Suprapubic skin (tissue), 4 donors: ENCODE results near the gene GALNT2. TPM values are rescaled to one million over a fixed set of nuclear protein-coding genes. Genes with fewer than 3 reads are reported as not detected.

Source experiments
- DNase-seq, 2 donors: peaks; one replicate each; pipeline ENCODE4 v3.0.0-alpha.2; 2019; ENCODE audit warnings: low spot score in 2 of 2
- H3K27ac ChIP-seq: fragments of 200-600 bp; sonication (generic); one replicate; pipeline ENCODE4 v1.5.1; 2019
- H3K27me3 ChIP-seq: fragments of 200-600 bp; sonication (generic); one replicate; pipeline ENCODE4 v1.5.1; 2019
- H3K36me3 ChIP-seq: fragments of 200-600 bp; sonication (generic); one replicate; pipeline ENCODE4 v1.5.1; 2019
- H3K4me1 ChIP-seq: fragments of 200-600 bp; sonication (generic); one replicate; pipeline ENCODE4 v1.5.1; 2019
- H3K4me3 ChIP-seq: fragments of 200-600 bp; sonication (generic); one replicate; pipeline ENCODE4 v1.5.1; 2019; ENCODE audit warnings: mild to moderate bottlenecking
- H3K9me3 ChIP-seq: fragments of 200-600 bp; sonication (generic); one replicate; pipeline ENCODE4 v1.5.1; 2019
- CTCF ChIP-seq, 2 donors: fragments of 200-600 bp in 1 of 2; fragments of 450-650 bp in 1 of 2; sonication (generic) in 1 of 2; IDR thresholded peaks; one replicate each; pipeline ENCODE4 v1.5.1; 2016 to 2019; ENCODE audit warnings: antibody characterized with exemption in 2 of 2, mild to moderate bottlenecking in 1 of 2, moderate library complexity in 1 of 2
- EP300 ChIP-seq: sonication (generic); formaldehyde crosslinking; IDR thresholded peaks from one replicate; pipeline ENCODE4 v1.6.1; 2017; ENCODE audit warnings: antibody characterized with exemption
- POLR2A ChIP-seq, 2 donors: fragments of 450-650 bp; IDR thresholded peaks; one replicate each; pipeline ENCODE4 v1.6.1; 2017; ENCODE audit warnings: antibody characterized with exemption in 2 of 2, mild to moderate bottlenecking in 2 of 2, moderate library complexity in 2 of 2
- POLR2AphosphoS5 ChIP-seq, 3 donors: sonication (generic); formaldehyde crosslinking; IDR thresholded peaks; one replicate each; pipeline ENCODE4 v1.6.1; 2017; ENCODE audit warnings: antibody characterized with exemption in 3 of 3
- WGBS: methylation state at CpG from one replicate; pipeline ENCODE4 v1.1.5; 2018; 5-methylcytosine and 5-hydroxymethylcytosine counted together
- total RNA-seq, 4 donors: library from RNA; depleted of rRNA; stranded (reverse); fragments of >200 nt; gene quantifications; one replicate each; pipeline ENCODE4 v1.1.0, GENCODE V29; 2016

Gene GALNT2
- total RNA-seq, 4 donors from 2014 or later = 24.1 to 40.2 (median 36.4) TPM

GRCh38 chr1:230243146-230243545 lies 176.1 kb downstream of the GALNT2 start:
- DNase-seq = no peak
- Histone ChIP-seq H3K27me3 (no peaks in the 10 kb centered on the region), H3K9me3 (no peaks in the 10 kb centered on the region), H3K27ac (no peak overlapping the region), H3K4me3 (no peak overlapping the region), H3K4me1 (no peaks in the 10 kb centered on the region), H3K36me3 (peaks cover 56% of the 10 kb centered on the region)
- 96% methylated on average over 12 of the region's 17 CpGs for WGBS
- TF ChIP-seq EP300 (no peak), POLR2AphosphoS5 (IDR thresholded peaks at IDR 0.05) (no peak), CTCF (IDR thresholded peaks at IDR 0.05) (no peak), POLR2A (IDR thresholded peaks at IDR 0.05) (no peak)

GRCh38 chr1:230243583-230244353 lies 176.7 kb downstream of the GALNT2 start:
- DNase-seq = no peak
- 92% methylated on average over 15 of the region's 15 CpGs for WGBS
- H3K36me3 ChIP-seq = peaks cover 62% of the 10 kb centered on the region

GRCh38 chr1:230246551-230246950 lies 179.5 kb downstream of the GALNT2 start:
- Histone ChIP-seq H3K9me3 (no peaks in the 10 kb centered on the region), H3K27ac (no peak overlapping the region), H3K4me1 (no peaks in the 10 kb centered on the region), H3K36me3 (peaks cover 71% of the 10 kb centered on the region), H3K27me3 (no peaks in the 10 kb centered on the region), H3K4me3 (no peak overlapping the region)
- no peak for TF ChIP-seq POLR2AphosphoS5 (IDR thresholded peaks at IDR 0.05)
- no peak for TF ChIP-seq POLR2A (IDR thresholded peaks at IDR 0.05)
- no peak for TF ChIP-seq EP300
- TF ChIP-seq CTCF (IDR thresholded peaks at IDR 0.05) = no peak
- WGBS = 92% methylated on average over 4 of the region's 4 CpGs
- DNase-seq = no peak

More at GRCh38 chr1:230243583-230244353, 176.7 kb downstream of the GALNT2 start:
- TF ChIP-seq CTCF (IDR thresholded peaks at IDR 0.05) (no peak), POLR2AphosphoS5 (IDR thresholded peaks at IDR 0.05) (no peak), EP300 (no peak), POLR2A (IDR thresholded peaks at IDR 0.05) (no peak)
- Histone ChIP-seq H3K27ac (no peak overlapping the region), H3K4me3 (no peak overlapping the region), H3K4me1 (no peaks in the 10 kb centered on the region), H3K9me3 (no peaks in the 10 kb centered on the region), H3K27me3 (no peaks in the 10 kb centered on the region)

GRCh38 chr1:230248016-230248888 lies 181.2 kb downstream of the GALNT2 start:
- WGBS = 86% methylated on average over 8 of the region's 8 CpGs
- H3K27me3 ChIP-seq = no peaks in the 10 kb centered on the region

GRCh38 chr1:230248889-230249270 lies 181.8 kb downstream of the GALNT2 start:
- Histone ChIP-seq H3K27me3 (no peaks in the 10 kb centered on the region), H3K4me3 (no peak overlapping the region), H3K36me3 (peaks cover 72% of the 10 kb centered on the region), H3K27ac (no peak overlapping the region), H3K4me1 (no peaks in the 10 kb centered on the region), H3K9me3 (no peaks in the 10 kb centered on the region)
- DNase-seq = no peak
- TF ChIP-seq POLR2AphosphoS5 (IDR thresholded peaks at IDR 0.05) (no peak), EP300 (no peak), CTCF (IDR thresholded peaks at IDR 0.05) (no peak), POLR2A (IDR thresholded peaks at IDR 0.05) (no peak)
- WGBS = 70% methylated on average over 7 of the region's 7 CpGs

More at GRCh38 chr1:230248016-230248888, 181.2 kb downstream of the GALNT2 start:
- DNase-seq = no peak
- TF ChIP-seq POLR2A (IDR thresholded peaks at IDR 0.05) (no peak), EP300 (no peak), POLR2AphosphoS5 (IDR thresholded peaks at IDR 0.05) (no peak)
- H3K4me3 ChIP-seq = no peak overlapping the region
- no peaks in the 10 kb centered on the region for H3K4me1 ChIP-seq
- no peaks in the 10 kb centered on the region for H3K9me3 ChIP-seq
- H3K27ac ChIP-seq = no peak overlapping the region
- peaks cover 78% of the 10 kb centered on the region for H3K36me3 ChIP-seq
